GM18867 (cell line): ENCODE measurements around the gene GPX1.
"Not testable (repeated sequence)": the region's sequence is repeated elsewhere in the genome, so short reads cannot be mapped to it uniquely, and the experiment has no call there.

Experiments used
- ATAC-seq: cut with Tn5 transposase; IDR thresholded peaks from one replicate; pipeline ENCODE4 v1.9.1; 2021; ENCODE audit warnings: mild to moderate bottlenecking, moderate library complexity; ENCODE audit not compliant: unreplicated experiment

GPX1 gene

GRCh38 chr3:49358217-49358883 is at the start of gene GPX1:
GPX1 (minus strand) TSS chr3:49358353; CDS start chr3:49358278, 75 bp downstream.
- ATAC-seq, result peak; percentile 89

- no peak for ATAC-seq
Observed at GRCh38 chr3:49406571-49407565, 48.7 kb upstream of the GPX1 start.

GRCh38 chr3:49405570-49405969 is 47.4 kb upstream of the GPX1 start:
- ATAC-seq, result not testable (repeated sequence)

- no peak for ATAC-seq
Observed at GRCh38 chr3:49403891-49404290, 45.7 kb upstream of the GPX1 start.

- no peak for ATAC-seq
Observed at GRCh38 chr3:49401766-49402165, 43.6 kb upstream of the GPX1 start.

GRCh38 chr3:49399461-49399860 is 41.3 kb upstream of the GPX1 start:
- no peak for ATAC-seq

GRCh38 chr3:49397470-49397869 is 39.3 kb upstream of the GPX1 start:
- no peak for ATAC-seq

GRCh38 chr3:49391310-49391709 is 33.2 kb upstream of the GPX1 start:
- not testable (repeated sequence) for ATAC-seq

GRCh38 chr3:49389297-49389696 is 31.1 kb upstream of the GPX1 start:
- ATAC-seq, result no peak

- ATAC-seq, result no peak
Observed at GRCh38 chr3:49388289-49388820, 30.2 kb upstream of the GPX1 start.

GRCh38 chr3:49387721-49388120 is 29.6 kb upstream of the GPX1 start:
- ATAC-seq, result no peak

GRCh38 chr3:49386056-49386756 is 28.1 kb upstream of the GPX1 start:
- no peak for ATAC-seq

GRCh38 chr3:49385617-49386016 is 27.5 kb upstream of the GPX1 start:
- no peak for ATAC-seq

- no peak for ATAC-seq
Observed at GRCh38 chr3:49383387-49383786, 25.2 kb upstream of the GPX1 start.

- ATAC-seq, result no peak
Observed at GRCh38 chr3:49378249-49378895, 20.2 kb upstream of the GPX1 start.

- no peak for ATAC-seq
Observed at GRCh38 chr3:49377483-49377882, 19.3 kb upstream of the GPX1 start.

GRCh38 chr3:49371946-49372345 is 13.8 kb upstream of the GPX1 start:
- ATAC-seq, result no peak

GRCh38 chr3:49370585-49371290 is 12.6 kb upstream of the GPX1 start:
- ATAC-seq, result no peak

GRCh38 chr3:49362561-49362960 is 4.4 kb upstream of the GPX1 start:
- no peak for ATAC-seq

- ATAC-seq, result no peak
Observed at GRCh38 chr3:49359623-49360022, 1.5 kb upstream of the GPX1 start.
